ENCODE results near the gene PRPF19. TPM values are rescaled to one million over a fixed set of nuclear protein-coding genes. Genes with fewer than 3 reads are reported as not detected.
A peak's percentile ranks its signal among the peaks of the same experiment; 100 is the strongest.

Gene PRPF19
- total RNA-seq, 1 donor from 2014 or later = 34.5 TPM

DNA sequence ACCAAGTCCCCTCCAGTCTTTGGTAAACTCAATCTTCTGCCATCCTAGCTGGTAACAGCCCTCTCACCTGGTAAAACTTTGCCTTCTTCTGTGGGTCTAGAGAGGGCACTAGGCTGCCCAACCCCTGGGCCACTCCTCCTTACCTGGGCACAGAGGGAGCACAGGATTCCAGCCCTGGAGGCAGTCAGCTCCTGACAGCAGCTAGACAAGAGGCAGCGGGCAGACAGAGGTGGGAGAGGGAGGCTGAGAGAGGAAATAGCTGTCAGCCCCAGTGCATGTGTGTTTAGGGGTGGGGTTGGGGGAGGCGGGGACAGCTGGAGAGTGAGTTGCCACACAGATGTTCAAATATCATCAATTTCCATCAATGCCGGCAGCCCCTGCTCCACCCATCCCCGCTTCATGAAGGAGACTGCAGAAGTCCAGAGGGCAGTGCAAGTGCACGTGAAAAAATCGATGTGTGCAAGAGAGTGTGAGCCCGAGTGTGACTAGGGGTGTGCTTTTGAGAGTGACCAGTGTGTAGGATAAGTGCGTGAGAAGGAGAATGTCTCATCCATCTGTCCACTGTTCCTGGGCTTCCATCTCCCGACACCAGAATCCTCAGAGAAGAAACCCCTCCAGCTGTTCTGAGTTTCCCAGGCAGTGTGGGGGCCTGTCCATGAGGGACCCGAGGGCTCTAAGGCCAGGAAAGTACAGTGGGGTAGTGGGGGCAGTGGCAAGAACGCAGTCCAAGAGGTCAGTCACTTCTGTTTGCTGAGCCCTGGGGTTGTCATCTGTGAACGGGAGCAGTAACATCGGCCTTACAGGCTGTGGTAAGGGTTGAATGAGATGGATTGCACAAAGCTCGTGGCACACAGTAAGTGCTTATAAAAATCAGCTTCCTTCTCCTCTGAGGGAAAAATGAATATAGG is 50.4 kb downstream of the PRPF19 start, which contains the start of gene PTGDR2:
Gene PTGDR2, minus strand, starts transcription at position 225 of the 908 bp plus-strand sequence. CDS start 2,228 bp downstream, outside the sequence.
- H3K4me1 Mint-ChIP-seq = peaks cover 7% of the 10 kb centered on the region
- H3K9me3 Mint-ChIP-seq = no peaks in the 10 kb centered on the region
- H3K36me3 ChIP-seq = no peaks in the 10 kb centered on the region
- no peak within 1 kb of the TSS for H3K27ac ChIP-seq
- TF ChIP-seq, protein P1, sequence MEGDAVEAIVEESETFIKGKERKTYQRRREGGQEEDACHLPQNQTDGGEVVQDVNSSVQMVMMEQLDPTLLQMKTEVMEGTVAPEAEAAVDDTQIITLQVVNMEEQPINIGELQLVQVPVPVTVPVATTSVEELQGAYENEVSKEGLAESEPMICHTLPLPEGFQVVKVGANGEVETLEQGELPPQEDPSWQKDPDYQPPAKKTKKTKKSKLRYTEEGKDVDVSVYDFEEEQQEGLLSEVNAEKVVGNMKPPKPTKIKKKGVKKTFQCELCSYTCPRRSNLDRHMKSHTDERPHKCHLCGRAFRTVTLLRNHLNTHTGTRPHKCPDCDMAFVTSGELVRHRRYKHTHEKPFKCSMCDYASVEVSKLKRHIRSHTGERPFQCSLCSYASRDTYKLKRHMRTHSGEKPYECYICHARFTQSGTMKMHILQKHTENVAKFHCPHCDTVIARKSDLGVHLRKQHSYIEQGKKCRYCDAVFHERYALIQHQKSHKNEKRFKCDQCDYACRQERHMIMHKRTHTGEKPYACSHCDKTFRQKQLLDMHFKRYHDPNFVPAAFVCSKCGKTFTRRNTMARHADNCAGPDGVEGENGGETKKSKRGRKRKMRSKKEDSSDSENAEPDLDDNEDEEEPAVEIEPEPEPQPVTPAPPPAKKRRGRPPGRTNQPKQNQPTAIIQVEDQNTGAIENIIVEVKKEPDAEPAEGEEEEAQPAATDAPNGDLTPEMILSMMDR (IDR thresholded peaks at IDR 0.05) = no peak
- no peak for TF ChIP-seq EZH2phosphoT487 (IDR thresholded peaks at IDR 0.05)
- TF ChIP-seq EZH2 (IDR thresholded peaks at IDR 0.05) = no peak
- no peaks in the 10 kb centered on the region for H3K9me3 ChIP-seq (ENCODE audit: low read depth)
- H3K27me3 Mint-ChIP-seq (ENCODE audit: insufficient read depth, low read depth) = peaks cover 9% of the 10 kb centered on the region
- no peak within 1 kb of the TSS for H3K4me2 ChIP-seq
- no peak within 1 kb of the TSS for H3K4me3 Mint-ChIP-seq
- peaks cover 36% of the 10 kb centered on the region for H3K27me3 ChIP-seq
- DNase-seq (ENCODE audit: low spot score) = no peak
- no peaks in the 10 kb centered on the region for H3K79me2 ChIP-seq (ENCODE audit: low read depth)
- H3K36me3 Mint-ChIP-seq = peaks cover 1% of the 10 kb centered on the region
- peaks cover 4% of the 10 kb centered on the region for H3F3A ChIP-seq (ENCODE audit: low read depth)
- H3K27ac Mint-ChIP-seq = peak within 1 kb of the TSS; percentile 44
- no peaks in the 10 kb centered on the region for H3K4me1 ChIP-seq
- no peaks in the 10 kb centered on the region for H4K20me1 ChIP-seq (ENCODE audit: low read depth)
- H3K9ac ChIP-seq = peak within 1 kb of the TSS; percentile 45
- H2AFZ ChIP-seq (replicated peaks) = no peak within 1 kb of the TSS
- no peak within 1 kb of the TSS for H3K4me3 ChIP-seq

DNA sequence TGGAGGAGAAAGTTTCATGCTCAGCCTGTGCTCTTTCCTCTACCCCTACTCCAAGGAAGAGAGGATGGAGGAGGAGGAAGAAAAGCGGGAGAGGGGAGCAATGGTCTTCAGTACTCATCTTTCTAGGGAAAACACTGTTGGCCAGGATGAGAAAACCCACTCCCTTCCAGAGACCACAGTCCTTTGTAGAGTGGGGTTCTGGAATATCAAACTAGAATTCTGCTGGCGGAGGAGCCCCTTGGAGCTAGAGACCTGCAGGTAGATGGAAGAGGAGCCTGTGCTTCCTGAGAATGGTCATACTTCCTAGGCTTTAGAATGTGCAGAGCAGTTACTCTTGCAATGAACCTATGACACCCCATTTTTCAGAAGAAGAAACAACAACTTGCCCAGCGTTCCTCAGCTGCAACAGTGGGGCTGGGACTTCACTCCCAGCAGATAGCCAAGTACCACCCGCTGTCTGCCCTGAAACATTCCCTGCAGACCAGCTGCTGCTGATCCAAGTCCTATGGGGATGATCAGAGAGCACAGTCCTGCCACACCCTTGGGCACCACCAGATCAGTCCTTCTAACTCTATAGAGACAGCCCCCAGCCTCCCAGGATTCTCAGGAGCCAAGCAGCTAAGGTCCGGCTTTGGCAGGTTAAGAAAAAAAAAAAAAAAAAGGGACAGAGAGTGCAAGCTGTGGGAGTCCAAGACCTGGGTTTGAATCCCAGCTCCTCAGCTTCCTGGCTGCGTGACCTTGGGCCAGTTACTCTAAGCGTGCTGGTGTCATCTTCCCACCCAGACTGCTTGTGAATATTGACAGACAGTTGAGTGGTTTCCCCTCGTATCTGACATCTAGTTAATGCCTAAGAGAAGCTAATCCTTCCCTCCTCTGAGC is 51.3 kb downstream of the PRPF19 start:
- Mint-ChIP-seq H3K27ac (peak overlapping the region; percentile 44), H3K9me3 (no peaks in the 10 kb centered on the region), H3K4me3 (no peak overlapping the region), H3K27me3 (ENCODE audit: insufficient read depth, low read depth) (peaks cover 9% of the 10 kb centered on the region), H3K36me3 (peaks cover 5% of the 10 kb centered on the region), H3K4me1 (peaks cover 7% of the 10 kb centered on the region)
- no peaks in the 10 kb centered on the region for H3K4me1 ChIP-seq
- no peaks in the 10 kb centered on the region for H3K9me3 ChIP-seq (ENCODE audit: low read depth)
- DNase-seq (ENCODE audit: low spot score) = no peak
- no peak overlapping the region for H2AFZ ChIP-seq (replicated peaks)
- no peaks in the 10 kb centered on the region for H4K20me1 ChIP-seq (ENCODE audit: low read depth)
- H3K79me2 ChIP-seq (ENCODE audit: low read depth) = no peaks in the 10 kb centered on the region
- peaks cover 4% of the 10 kb centered on the region for H3F3A ChIP-seq (ENCODE audit: low read depth)
- H3K9ac ChIP-seq = peak overlapping the region; percentile 45
- no peak for TF ChIP-seq EZH2phosphoT487 (IDR thresholded peaks at IDR 0.05)
- no peak for TF ChIP-seq EZH2 (IDR thresholded peaks at IDR 0.05)
- TF ChIP-seq, protein P1 (IDR thresholded peaks at IDR 0.05) = no peak
- H3K4me3 ChIP-seq = no peak overlapping the region
- no peak overlapping the region for H3K27ac ChIP-seq
- peaks cover 36% of the 10 kb centered on the region for H3K27me3 ChIP-seq
- no peak overlapping the region for H3K4me2 ChIP-seq
- H3K36me3 ChIP-seq = no peaks in the 10 kb centered on the region

DNA sequence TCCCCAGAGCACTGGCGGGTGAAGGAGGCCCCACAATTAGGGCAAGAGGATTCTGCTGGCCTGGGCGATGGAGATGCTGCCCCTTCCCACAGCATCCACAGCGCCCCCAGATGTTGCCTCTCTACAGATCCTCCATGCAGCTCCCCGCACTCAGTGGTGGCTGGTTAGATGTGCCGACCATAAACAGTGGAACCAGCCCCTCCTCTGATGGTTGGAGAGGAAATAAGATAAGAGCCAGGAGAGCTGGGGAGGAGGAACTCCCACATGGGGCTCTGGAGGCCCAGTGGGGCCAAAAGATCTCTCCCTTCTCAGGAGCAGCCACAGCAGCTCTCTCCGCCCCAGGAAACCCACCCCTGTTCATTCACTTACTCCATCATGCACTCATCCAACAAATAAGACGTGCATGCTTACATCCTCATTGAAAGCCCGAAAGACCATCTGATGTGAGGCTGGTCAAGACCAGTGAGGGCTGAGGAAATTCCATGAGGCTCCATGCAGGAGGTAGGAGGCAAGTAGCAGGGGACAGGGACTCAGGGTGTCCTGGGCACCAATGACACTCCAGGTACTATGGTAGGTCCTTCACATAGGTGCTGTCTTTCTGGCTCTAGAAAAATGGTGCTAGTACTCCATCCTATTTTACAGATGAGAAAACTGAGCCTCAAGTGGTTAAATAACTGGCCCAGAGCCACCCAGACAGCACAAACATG is 52.1 kb downstream of the PRPF19 start:
- Histone ChIP-seq H3K36me3 (no peaks in the 10 kb centered on the region), H3K4me3 (no peak overlapping the region), H3K4me2 (no peak overlapping the region), H3K79me2 (ENCODE audit: low read depth) (no peaks in the 10 kb centered on the region), H4K20me1 (ENCODE audit: low read depth) (no peaks in the 10 kb centered on the region), H3K27ac (no peak overlapping the region), H3K27me3 (peaks cover 36% of the 10 kb centered on the region), H3K9me3 (ENCODE audit: low read depth) (no peaks in the 10 kb centered on the region), H2AFZ (replicated peaks) (no peak overlapping the region), H3K4me1 (no peaks in the 10 kb centered on the region), H3K9ac (no peak overlapping the region), H3F3A (ENCODE audit: low read depth) (peaks cover 4% of the 10 kb centered on the region)
- TF ChIP-seq, protein P1 (IDR thresholded peaks at IDR 0.05) = no peak
- TF ChIP-seq EZH2phosphoT487 (IDR thresholded peaks at IDR 0.05) (no peak), EZH2 (IDR thresholded peaks at IDR 0.05) (no peak)
- Mint-ChIP-seq H3K27me3 (ENCODE audit: insufficient read depth, low read depth) (peaks cover 7% of the 10 kb centered on the region), H3K4me1 (peaks cover 7% of the 10 kb centered on the region), H3K4me3 (no peak overlapping the region), H3K27ac (no peak overlapping the region), H3K36me3 (peaks cover 7% of the 10 kb centered on the region), H3K9me3 (no peaks in the 10 kb centered on the region)
- DNase-seq (ENCODE audit: low spot score) = no peak

Measured in neural progenitor cell (in vitro differentiated cells).